GM12875 (cell line): ENCODE results near the gene PTPRG.
A peak's percentile ranks its signal among the peaks of the same experiment; 100 is the strongest.

ENCODE experiments used
- H3K4me3 ChIP-seq: one replicate; pipeline ENCODE4 v1.5.1; 2011; ENCODE audit warnings: low read depth, low read length, control low read depth
- CTCF ChIP-seq: IDR thresholded peaks from 2 replicates; pipeline ENCODE4 v1.5.1; 2011; ENCODE audit warnings: low read depth, mild to moderate bottlenecking, control low read depth, inconsistent platforms, low read length, moderate library complexity, borderline replicate concordance; ENCODE audit not compliant: insufficient read depth

PTPRG gene

GRCh38 chr3:62332017-62332416, 770.6 kb downstream of the PTPRG start:
- no peak for TF ChIP-seq CTCF
- H3K4me3 ChIP-seq, result no peak overlapping the region

GRCh38 chr3:62332835-62333244, 771.5 kb downstream of the PTPRG start:
- H3K4me3 ChIP-seq, result no peak overlapping the region
- TF ChIP-seq CTCF, result peak; percentile 16; the same call in 1 of the 2 replicates

GRCh38 chr3:62335196-62335595, 773.8 kb downstream of the PTPRG start:
- H3K4me3 ChIP-seq, result no peak overlapping the region
- no peak for TF ChIP-seq CTCF

- TF ChIP-seq CTCF, result no peak
- H3K4me3 ChIP-seq, result no peak overlapping the region
Measured at GRCh38 chr3:62343755-62344154, 782.4 kb downstream of the PTPRG start.
